NCI-H1092 treated with DMSO at 0.1 percent for 48 hours (cell line): ENCODE measurements around the gene AQP11.
"Not testable (repeated sequence)": the region's sequence is repeated elsewhere in the genome, so short reads cannot be mapped to it uniquely, and the experiment has no call there.

ENCODE experiments used
- DNase-seq: peaks from one replicate; lab custom pipeline; 2025; lab: John Stamatoyannopoulos, UW

AQP11 gene

GRCh38 chr11:77592727-77593126 is 3.0 kb downstream of the AQP11 start:
- DNase-seq, result peak; percentile 59

DNA sequence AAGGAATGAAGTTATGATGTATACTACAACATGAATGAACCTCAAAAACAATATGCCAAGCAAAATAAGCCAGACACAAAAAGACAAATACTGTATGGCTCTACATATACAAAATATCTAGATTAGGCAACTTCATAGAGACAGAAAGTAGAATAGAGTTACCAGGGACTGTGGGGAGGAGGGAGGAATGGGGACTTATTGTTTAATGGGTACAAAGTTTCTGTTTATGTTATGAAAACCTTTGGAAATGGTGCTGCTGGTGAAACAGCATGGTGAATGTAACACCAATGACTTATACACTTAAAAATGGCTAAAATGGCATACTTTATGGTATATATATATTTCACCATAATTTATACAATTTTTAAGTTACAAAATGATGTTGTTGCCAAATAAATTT is 4.1 kb downstream of the AQP11 start:
- DNase-seq, result no peak

- DNase-seq, result no peak
These were observed 6.9 kb downstream of the AQP11 start for GRCh38 chr11:77596626-77597025.

DNA sequence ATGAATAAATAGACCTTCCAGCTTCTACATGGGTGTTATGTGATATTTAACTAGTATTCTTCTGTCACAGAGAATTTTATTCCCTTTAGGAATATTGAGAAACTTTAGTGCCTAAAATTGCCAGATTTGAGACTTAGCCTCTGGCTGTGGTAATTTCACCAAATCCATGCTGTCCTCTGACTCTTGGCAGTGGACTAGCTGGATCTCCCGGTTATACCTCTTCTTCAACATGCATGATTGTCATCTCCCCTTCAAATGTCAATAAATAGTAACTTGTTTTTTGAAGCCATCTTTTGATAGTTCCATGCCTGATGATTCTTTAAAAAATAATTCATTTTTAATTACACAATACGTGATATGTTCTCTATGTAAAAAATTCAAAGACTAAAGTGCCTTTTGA is 8.4 kb downstream of the AQP11 start:
- DNase-seq, result no peak

DNA sequence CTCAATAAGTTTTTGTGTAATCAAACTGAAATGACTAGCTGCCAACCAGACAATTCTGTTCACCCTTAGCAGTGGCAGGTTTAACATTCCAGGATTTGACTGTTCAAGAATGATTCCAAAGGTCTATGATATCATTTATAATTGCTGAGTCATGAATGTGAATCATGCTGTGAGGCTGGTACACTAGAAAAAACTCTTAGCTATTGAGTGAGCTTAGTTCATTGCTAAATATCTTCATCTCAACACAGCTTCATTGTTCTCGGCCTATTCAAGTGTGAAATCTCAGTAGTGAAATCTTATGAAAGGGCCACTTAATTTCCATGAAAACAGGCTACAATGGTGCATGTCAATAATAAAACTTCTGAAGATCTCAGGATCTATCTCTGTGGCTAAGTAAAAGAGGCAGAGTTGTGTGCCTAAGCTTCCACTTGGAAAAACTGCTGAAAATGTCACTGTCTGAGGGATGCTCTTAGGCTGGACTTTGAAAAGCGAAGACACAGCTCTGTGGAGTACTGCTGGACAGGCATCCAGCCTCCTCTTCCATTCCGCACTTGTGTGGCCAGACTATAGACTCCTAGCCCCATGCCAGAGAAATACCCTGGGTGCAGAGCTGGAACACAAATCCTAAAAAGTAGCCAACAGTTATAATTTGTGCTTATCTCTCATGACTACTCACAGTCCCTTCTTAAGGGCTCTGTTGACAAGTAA is 12.8 kb downstream of the AQP11 start:
- no peak for DNase-seq

- DNase-seq, result no peak
These were observed 14.5 kb downstream of the AQP11 start for GRCh38 chr11:77604281-77604680.

- no peak for DNase-seq
These were observed 19.5 kb downstream of the AQP11 start for GRCh38 chr11:77609234-77609633.

GRCh38 chr11:77611921-77612320 is 22.2 kb downstream of the AQP11 start:
- DNase-seq, result no peak

DNA sequence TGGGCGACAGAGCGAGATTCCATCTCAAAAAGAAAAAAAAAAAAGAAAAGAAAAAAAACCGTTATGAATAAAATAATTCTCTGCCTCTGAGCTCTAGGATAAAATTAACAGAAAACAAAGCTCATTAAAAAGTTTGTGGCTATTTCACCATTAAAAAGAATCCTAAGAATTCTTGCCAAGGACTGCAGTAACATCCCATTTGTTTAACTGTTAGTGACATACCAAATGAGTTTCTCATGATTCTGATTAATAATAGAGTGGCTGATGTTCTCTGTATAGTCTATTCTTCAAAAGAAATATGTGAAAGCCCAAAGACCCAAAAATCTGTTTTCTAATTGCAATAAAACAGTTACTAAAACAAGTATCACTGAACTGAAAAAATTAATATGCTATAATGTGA is 28.1 kb downstream of the AQP11 start:
- no peak for DNase-seq

GRCh38 chr11:77619576-77620198 is 29.9 kb downstream of the AQP11 start:
- peak; percentile 48 for DNase-seq

- no peak for DNase-seq
These were observed 40.5 kb downstream of the AQP11 start for GRCh38 chr11:77630157-77630710.

GRCh38 chr11:77633926-77634325 is 44.2 kb downstream of the AQP11 start:
- DNase-seq, result not testable (repeated sequence)

DNA sequence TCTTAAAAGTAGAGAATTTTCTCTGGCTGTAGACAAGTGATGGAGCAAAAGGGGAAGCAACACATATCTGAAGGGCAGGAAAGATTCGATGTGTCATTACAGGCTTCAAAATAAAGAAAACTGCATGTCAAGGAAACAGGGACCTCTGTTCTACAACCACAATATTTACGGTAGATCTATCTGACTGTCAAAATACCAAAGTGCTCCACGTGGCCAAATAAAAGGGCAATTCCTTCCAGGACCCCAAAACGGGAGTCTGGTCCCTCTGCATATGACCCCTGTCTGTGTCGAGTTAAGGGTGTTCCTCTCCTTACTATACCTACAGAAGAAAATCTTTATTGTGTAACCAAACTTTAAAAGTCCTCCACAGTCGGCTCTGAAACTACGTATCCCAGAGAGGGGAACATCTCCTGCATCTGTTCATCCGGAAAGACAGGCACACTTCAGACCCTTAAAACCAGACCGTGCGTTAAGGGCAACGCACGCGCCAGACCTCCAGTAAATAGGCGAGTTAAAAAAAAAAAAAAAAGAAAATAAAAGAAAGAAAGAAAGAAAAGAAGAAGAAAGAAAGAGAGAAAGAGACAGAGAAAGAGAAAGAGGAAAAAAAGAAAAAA is 47.1 kb downstream of the AQP11 start:
- DNase-seq, result no peak

- DNase-seq, result peak; percentile 95
These were observed 47.8 kb downstream of the AQP11 start, which contains the start of gene CLNS1A for GRCh38 chr11:77637345-77638165. TSS of gene CLNS1A (minus strand) at chr11:77637794. CDS start at chr11:77637714, 80 bp downstream.

DNA sequence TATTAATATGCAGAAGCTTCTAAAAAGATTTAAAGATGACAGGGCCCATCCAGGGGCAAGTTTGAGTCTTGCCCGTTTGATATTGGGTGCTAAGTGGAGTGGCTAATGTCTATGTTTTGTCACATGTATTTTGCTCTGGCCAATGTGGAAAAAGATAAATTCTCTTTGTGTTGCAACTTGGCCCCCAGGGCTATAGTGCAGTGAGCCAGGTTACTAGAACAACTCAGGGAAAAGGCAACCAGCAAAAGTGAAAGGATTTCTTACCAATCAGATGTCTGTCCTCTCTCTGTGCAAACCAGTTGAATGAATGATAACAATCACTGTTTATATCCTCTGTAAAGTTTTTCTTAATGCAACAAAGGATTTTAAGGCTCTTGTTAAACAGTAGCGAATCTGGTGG is 52.5 kb downstream of the AQP11 start:
- DNase-seq, result no peak

- DNase-seq, result no peak
These were observed 55.1 kb downstream of the AQP11 start for GRCh38 chr11:77644887-77645286.

DNA sequence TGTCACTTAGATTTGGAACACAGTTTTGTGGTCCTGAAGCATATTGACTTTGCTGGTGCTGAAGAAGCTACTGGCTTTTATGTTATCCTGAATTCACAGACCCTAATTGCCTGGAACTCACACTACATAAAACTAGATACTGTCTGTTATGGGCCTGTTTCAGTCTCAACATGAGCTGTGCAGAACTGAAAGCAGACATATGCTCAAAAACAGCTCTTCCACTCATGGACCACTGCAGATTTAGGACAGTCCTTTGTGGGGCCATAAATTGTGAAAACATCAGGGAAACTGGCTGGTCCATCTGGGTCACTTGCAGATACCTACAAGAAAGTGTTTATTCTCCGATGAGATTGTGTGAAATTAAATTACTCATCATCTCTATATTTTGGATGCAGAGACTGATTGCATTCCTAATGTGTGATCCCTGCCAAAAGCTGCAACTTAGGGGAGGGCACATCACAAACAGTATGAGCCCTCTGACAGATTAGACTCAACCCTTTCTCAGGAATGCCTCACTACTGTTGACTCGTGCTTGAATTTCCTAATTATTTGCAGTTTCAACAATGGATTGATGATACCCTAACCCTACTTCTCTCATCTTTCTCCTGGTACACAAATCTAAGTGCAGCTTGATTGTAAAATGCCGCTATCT is 58.0 kb downstream of the AQP11 start:
- DNase-seq, result no peak

DNA sequence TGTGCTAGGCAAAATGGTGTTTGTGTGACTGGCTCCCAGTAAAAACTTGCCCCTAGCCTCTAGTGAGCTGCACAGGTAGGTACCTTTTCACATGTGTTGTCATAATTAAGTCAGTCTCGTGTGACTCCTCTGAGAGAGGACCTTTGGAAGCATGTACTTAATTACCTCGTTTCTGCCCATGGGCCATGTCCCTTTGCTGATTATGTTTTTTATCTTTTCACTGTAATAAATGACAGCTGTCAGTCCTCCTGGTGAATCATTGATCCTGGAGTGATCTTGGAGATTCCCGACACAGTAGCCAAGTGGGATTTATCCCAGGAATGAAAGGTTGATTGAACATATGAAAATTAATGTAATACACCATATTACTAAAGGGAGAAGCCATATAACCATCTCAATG is 60.4 kb downstream of the AQP11 start:
- DNase-seq, result no peak

GRCh38 chr11:77654770-77655434 is 65.1 kb downstream of the AQP11 start:
- no peak for DNase-seq

- no peak for DNase-seq
These were observed 66.6 kb downstream of the AQP11 start for GRCh38 chr11:77656362-77656761.
